Endothelial cell of umbilical vein (primary cell): Measurements from ENCODE around the gene NUDT4B.
"Not testable (repeated sequence)": the region's sequence is repeated elsewhere in the genome, so short reads cannot be mapped to it uniquely, and the experiment has no call there.

Experiments used
- EZH2 ChIP-seq: IDR thresholded peaks from 2 replicates; pipeline ENCODE4 v1.6.1; 2012; ENCODE audit warnings: borderline replicate concordance, low read depth, mild to moderate bottlenecking, moderate library complexity, low read length, inconsistent platforms; ENCODE audit not compliant: severe bottlenecking
- FOS ChIP-seq: IDR thresholded peaks from 2 replicates; pipeline ENCODE4 v1.6.1; 2011; ENCODE audit warnings: mild to moderate bottlenecking, low read length, moderate library complexity, borderline replicate concordance; ENCODE audit not compliant: insufficient read depth
- GATA2 ChIP-seq: IDR thresholded peaks from 2 replicates; pipeline ENCODE4 v1.7.0; 2011; ENCODE audit warnings: low read depth, mild to moderate bottlenecking, moderate library complexity, mixed read lengths, low read length; ENCODE audit not compliant: insufficient read length, insufficient read depth
- POLR2A ChIP-seq: IDR thresholded peaks from 2 replicates; pipeline ENCODE4 v1.6.1; 2012; ENCODE audit warnings: low read depth, mild to moderate bottlenecking, control low read depth, low read length
- TF ChIP-seq, protein P1 (sequence below), 2 donors: IDR thresholded peaks; 1 replicate in 1 of 2; 2 replicates in 1 of 2; pipeline ENCODE4 v1.5.1; 2011; ENCODE audit warnings: low read length in 2 of 2, mild to moderate bottlenecking in 2 of 2, moderate library complexity in 2 of 2, control low read depth in 1 of 2, inconsistent platforms in 1 of 2, low read depth in 1 of 2; ENCODE audit not compliant: insufficient read depth in 1 of 2; ENCODE audit errors: extremely low read depth in 1 of 2
- TF ChIP-seq, protein P2 (sequence below): IDR thresholded peaks from 2 replicates; pipeline ENCODE4 v1.6.1; 2011; ENCODE audit not compliant: insufficient read depth, insufficient read length

DNA sequence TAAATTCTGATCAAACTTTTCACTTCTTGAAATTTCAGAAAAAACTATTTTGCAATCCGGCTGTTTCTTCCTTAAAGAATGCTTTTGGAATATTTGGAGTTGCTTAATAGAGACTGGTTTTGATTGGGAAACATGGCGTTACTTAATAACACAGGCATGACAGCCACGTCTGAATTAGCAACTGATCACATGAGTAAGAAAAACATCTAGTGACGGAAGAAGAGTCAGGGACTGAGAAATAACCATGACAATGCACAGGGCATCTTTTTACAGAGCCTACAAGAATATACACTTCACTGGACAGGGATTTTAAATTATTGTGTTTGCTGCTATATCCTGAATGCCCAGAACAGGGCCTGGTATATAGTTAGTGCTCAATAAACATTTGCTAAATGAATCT is 25.1 kb downstream of the NUDT4B start:
- TF ChIP-seq GATA2, EZH2, POLR2A, FOS: not testable (repeated sequence)
- TF ChIP-seq, protein P1, sequence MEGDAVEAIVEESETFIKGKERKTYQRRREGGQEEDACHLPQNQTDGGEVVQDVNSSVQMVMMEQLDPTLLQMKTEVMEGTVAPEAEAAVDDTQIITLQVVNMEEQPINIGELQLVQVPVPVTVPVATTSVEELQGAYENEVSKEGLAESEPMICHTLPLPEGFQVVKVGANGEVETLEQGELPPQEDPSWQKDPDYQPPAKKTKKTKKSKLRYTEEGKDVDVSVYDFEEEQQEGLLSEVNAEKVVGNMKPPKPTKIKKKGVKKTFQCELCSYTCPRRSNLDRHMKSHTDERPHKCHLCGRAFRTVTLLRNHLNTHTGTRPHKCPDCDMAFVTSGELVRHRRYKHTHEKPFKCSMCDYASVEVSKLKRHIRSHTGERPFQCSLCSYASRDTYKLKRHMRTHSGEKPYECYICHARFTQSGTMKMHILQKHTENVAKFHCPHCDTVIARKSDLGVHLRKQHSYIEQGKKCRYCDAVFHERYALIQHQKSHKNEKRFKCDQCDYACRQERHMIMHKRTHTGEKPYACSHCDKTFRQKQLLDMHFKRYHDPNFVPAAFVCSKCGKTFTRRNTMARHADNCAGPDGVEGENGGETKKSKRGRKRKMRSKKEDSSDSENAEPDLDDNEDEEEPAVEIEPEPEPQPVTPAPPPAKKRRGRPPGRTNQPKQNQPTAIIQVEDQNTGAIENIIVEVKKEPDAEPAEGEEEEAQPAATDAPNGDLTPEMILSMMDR (IDR thresholded peaks at IDR 0.05; ENCODE audit: extremely low read depth in 1 of 2, insufficient read depth in 1 of 2, low read depth in 1 of 2, low read length in 2 of 2): not testable (repeated sequence)
- TF ChIP-seq, protein P2, sequence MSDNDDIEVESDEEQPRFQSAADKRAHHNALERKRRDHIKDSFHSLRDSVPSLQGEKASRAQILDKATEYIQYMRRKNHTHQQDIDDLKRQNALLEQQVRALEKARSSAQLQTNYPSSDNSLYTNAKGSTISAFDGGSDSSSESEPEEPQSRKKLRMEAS: not testable (repeated sequence)
